Activated CD4-positive, alpha-beta T cell treated with anti-CD3 and anti-CD28 coated beads for 48 hours (primary cell): ENCODE results near the gene POLK.
"Not testable (repeated sequence)": the region's sequence is repeated elsewhere in the genome, so short reads cannot be mapped to it uniquely, and the experiment has no call there.

Experiments used
- DNase-seq: peaks from one replicate; pipeline ENCODE4 v3.0.0-alpha.2; 2020

POLK gene

DNA sequence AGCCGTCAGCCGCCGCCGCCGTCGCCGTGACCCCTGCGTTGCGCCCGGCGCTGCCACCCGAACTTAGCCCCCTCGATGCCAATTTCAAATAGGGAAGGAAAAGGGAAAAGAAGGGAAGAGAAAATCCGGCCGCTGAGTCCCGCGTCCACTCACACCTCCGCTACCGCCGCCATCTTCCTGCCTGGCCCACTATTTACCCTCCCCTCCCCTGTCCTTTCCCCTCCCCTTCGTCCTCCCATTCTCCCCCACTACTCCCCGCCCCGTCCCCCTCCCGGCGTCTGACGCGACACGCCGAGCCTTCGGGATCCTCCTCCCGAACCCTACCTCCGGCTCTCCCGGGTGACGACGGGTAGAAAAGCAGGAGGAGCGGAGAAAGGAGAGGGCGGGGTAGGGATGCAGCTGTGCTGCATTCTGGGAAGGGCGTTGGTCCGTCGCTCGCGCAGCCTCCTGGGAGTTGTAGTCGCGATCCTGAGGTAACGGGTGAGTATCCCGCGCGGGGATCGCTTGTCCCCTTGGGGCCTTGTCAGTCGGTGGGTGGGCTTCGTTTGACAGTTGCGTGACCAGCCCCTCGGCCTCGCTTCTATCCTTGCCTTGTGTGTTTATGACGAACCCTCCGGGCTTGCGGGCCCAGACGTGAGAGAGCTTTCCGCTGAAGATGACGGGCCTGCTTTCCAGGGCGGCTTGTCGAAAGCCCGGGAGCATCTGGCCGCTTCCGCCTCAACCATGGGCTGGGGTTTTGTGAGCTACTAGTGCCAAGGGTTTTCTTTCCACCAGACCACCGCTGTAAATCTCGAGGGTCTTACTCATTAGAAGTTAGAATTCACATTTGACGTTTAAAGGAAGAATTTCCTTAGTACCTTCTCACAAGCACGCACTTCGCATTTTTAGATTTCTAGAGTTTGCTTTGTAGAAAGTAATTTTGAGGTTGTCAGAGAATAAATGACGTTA lies at the start of gene POLK, which contains the start of gene CERT1:
Gene POLK (plus strand): TSS at position 457 of the 948 bp plus-strand sequence.
Gene CERT1 (minus strand): TSS at position 195 of the 948 bp plus-strand sequence. CDS start 422 bp downstream, outside the sequence.
- peak; percentile 97 for DNase-seq

GRCh38 chr5:75463726-75464125 lies 48.0 kb upstream of the POLK start:
- no peak for DNase-seq

DNA sequence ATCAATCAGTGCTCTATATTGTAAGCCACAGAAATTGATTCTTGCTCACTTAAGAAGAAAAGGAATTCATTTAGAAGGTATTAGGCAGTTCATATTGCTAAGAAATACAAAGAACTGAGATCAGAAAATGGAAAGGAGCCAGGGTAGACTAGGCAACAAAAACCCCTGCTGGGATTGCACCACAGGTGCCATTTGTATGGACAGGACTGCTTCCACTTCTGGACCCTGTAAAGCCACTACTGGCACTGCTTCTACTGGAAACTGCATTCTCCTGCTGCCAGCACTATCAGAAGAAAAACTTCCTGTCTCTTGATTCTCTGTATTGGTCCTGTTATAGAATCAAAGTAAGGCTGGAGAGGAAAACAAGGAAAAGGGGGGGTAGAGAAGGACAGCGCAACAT lies 46.2 kb upstream of the POLK start:
- no peak for DNase-seq

DNA sequence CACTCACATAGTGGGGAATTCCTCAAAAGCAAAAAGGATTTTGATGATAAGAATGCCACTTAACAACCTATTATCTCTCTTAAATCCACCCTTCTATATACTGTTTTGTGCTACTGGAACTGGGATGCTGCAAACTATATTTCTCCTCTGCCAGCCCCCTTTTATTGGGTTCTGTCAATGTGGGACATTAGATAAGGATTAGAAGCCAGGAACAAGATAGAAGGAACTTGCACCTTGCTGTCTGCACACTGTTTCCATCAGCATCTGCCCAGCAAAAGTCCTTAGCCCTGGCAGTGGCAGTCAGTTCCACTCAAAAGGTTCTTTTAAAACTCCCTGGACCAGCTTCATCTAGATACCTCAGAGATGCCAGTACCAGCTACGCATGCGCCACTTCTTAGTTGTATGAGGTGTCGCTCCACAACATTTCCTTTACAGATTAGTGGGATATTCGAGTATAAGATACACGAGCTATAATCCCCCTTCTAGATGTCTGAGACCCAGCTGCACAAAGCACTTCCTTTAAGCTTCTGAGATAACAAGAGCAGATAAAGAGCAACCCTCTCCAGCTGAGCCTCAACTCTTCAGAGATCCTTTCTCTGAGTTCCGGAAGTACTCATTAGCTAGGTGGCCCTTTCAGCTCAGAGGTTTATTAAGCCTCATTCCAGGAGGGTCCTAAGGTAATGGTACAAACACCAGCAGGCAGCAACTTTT lies 45.5 kb upstream of the POLK start:
- DNase-seq = no peak

GRCh38 chr5:75468593-75468992 lies 43.1 kb upstream of the POLK start:
- DNase-seq = no peak

DNA sequence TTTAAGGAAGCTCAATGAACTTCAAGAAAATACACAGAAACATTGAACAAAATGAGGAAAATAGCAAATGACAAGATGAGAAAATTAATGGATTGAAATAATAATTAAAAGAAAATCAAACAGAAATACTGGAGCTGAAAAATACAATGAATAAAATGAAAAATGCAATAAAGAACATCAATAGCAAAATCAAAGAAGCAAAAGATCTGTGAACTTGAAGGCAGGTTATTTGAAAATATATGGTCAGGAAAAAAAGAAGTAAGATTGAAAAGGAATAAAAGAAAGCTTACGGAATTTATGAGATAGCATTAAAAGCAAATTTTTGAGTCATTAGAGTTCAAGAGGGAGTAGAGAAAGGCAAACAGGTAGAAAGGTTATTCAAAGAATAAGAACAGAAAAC lies 42.7 kb upstream of the POLK start:
- DNase-seq = no peak

DNA sequence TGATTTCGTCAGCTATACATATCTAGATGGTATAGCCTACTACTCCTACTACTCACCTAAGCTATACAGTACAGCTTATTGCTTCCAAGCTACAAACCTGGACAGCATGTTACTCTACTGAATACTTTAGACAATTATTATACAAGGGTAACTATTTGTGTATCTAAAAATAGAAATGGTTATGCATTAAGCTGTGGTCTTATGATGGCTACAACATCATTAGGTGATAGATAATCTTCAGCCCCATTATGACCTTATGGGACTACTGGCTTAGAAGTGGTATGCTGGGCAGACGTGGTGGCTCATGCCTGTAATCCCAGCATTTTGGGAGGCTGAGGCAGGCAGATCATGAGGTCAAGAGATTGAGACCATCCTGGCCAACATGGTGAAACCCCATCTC lies 40.5 kb upstream of the POLK start:
- no peak for DNase-seq

DNA sequence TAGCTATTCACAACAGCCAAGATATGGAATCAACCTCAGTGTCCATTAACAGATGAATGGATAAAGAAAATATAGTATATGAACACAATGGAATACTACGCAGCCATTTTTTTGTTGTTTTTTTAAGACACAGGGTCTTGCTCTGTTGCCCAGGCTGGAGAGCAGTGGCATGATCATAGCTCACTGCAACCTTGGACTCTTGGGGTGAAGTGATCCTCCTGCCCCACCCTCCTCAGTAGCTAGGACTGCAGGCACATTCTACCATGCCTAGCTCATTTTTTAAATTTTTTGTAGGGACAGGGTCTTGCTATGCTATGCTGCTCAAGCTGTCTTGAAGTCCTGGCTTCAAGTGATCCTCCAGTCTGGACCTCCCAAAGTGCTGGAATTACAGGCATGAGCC lies 38.7 kb upstream of the POLK start:
- no peak for DNase-seq

GRCh38 chr5:75473463-75473862 lies 38.2 kb upstream of the POLK start:
- no peak for DNase-seq

DNA sequence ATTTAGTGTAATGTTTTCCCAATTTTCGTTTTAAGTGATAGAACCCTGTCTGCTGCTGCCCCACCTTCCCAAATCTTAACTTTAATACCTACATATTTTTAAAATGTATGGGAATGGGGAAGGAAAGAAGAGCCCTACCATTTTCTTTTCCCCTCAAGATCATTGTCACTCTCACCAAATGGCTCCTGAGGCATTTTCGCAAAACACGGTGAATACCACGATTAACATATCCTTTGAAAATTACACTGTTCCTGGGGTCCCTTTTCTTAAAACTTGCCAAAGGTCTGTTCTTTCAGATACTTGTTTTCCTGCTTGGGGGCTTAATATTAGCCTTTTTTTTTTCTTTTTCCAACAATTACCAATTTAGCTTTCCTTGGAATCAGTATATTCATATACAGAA lies 36.3 kb upstream of the POLK start:
- no peak for DNase-seq

GRCh38 chr5:75481024-75481423 lies 30.7 kb upstream of the POLK start:
- DNase-seq = no peak

DNA sequence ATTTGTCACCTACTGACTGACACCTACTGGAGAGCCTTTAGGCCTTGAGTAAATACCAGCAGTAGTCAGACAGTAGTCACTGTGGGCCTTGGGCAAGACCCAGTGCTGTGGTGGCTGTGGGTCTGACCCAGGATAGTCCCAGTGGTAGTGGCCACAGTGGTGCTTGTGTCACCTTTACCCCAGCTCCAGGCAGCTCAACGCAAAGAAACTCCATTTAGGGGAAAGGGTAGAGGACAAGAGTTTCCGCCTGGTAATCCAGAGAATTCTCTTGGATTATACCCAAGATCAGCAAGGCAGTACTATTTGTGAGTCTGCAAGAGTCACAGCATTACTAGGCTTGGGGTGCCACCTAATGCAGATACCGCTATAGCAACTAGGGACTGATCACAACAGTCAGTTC lies 29.2 kb upstream of the POLK start:
- no peak for DNase-seq

DNA sequence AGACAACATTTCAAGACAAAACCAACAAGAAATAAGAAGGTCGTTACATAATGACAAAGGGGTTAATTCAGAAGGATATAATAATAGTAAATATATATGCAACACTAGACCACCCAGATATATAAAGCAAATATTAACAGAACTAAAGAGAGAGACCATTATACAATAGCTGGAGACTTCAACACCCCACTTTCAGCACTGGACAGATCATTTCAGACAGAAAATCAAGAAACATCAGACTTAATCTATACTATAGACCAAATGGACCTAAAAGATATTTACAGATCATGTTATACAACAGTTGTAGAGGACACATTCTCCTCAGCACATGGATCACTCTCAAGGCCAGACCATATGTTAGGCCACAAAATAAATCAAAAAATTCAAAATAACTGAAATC lies 27.1 kb upstream of the POLK start:
- no peak for DNase-seq

- DNase-seq = not testable (repeated sequence)
These were observed 21.8 kb upstream of the POLK start for GRCh38 chr5:75489847-75490246.

DNA sequence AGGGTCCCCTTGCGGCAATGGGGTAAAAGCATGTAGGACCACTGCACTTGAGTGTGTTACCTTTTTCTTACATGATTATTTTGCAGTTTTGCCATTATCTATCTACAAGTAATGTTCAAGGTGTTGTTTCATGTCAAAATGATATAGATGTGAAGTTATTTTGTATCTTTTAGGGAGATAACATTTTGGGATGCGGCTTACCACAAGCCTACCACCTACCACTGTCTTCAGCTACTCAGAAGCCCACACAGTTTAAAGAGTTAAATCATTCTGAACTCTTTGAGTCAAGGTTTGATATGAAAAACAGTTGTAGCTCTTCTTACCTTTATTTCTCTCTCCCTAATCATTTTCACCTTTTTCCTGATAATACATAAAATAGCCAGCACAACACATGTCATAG lies 20.1 kb upstream of the POLK start:
- DNase-seq = no peak

DNA sequence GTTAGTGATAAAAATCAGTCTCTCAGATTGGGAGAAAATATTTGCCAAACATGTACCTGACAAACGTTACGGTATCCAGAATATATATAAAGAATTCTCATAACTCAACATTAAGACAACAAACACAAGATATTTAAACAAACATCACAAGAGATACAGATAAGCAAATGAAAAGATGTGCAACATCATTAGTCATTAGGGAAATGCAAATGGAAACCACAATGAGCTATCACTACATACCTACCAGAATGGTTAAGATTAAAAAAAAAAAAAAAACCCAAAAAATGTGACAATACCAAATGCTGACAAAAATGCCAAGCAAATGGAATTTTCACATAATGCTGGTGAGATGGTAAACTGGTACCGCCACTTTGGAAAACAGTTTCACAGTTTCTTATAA lies 15.7 kb upstream of the POLK start:
- no peak for DNase-seq

DNA sequence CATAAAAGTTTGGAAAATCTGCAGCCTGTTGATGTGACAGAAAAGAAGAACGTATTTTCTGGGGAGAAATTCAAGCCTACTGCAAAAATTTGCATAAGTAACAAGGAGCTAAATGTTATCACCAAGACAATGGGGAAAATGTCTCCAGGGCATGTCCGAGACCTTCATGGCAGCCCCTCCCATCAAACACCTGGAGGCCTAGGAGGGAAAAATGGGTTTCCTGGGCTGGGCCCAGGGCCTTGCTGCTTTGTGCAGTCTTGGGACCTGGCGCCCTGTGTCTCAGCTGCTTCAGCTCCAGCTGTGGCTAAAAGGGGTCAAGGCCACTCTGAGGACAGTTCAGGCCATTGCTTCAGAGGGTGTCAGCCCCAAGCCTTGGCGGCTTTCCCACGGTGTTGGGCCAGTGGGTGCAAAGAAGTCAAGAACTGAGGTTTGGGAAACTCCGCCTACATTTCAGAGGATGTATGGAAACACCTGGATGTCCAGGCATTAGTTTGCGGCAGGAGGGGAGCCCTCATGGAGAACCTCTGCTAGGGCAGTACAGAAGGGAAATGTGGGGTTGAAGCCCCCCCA lies 13.4 kb upstream of the POLK start:
- no peak for DNase-seq

- DNase-seq = not testable (repeated sequence)
These were observed 12.8 kb upstream of the POLK start for GRCh38 chr5:75498875-75499274.

GRCh38 chr5:75505112-75505511 lies 6.6 kb upstream of the POLK start:
- DNase-seq = not testable (repeated sequence)

- DNase-seq = no peak
These were observed 3.9 kb upstream of the POLK start for GRCh38 chr5:75507841-75508240.

GRCh38 chr5:75509546-75509945 lies 2.1 kb upstream of the POLK start:
- no peak for DNase-seq

DNA sequence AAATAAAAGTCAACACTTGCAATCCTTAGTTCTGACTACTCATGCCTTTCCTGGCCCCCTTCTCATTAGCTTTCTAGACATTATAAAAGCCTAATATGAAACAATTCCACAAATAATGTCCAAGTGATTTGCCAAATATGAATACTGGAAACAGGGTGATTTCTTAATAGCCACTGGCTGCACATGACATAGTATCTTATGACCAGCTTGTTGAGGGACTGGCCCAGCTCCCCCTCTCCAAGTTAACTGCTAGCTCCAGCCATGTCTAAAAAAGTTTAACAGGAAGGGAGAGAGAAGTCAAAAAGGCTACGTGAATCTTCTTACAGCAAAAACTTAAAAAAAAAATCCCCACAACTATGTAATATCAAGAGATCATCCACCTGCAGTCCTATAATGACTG lies 1.7 kb upstream of the POLK start:
- DNase-seq = no peak

DNA sequence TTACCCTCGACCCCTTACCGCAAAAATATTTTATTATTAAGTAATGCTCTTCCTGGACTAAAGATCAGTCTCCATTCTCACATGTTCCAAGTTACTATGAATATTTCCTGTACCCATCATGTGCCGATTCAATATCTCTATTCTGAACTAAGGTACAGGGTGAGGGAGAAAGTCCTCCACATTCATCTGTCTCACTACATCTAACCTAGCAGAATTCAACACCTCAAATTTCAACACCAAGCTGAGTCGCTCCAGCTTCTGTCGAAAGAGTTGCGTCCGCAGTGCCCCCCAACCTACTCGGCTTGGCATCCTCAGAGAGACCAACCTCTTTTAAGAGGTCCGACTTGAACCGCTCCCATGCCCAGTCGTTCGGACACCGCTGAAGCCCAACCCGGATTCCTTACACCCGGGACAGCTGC lies 1.3 kb upstream of the POLK start:
- DNase-seq = no peak
